GM10248 (cell line): ENCODE measurements around the gene COQ2.

Experiments used
- CTCF ChIA-PET: fragments of 300-600 bp; sonication (Branson Sonifier 250); formaldehyde crosslinking; extraction: SDS; loops from one replicate; lab custom pipeline; 2021; ENCODE audit warnings: antibody characterized with exemption; lab: Yijun Ruan, JAX
- POLR2A ChIA-PET: fragments of 350-650 bp; sonication (Branson Sonifier 250); formaldehyde crosslinking; extraction: SDS; loops from one replicate; lab custom pipeline; 2020; ENCODE audit warnings: antibody characterized with exemption; lab: Yijun Ruan, JAX
- DNase-seq: peaks from one replicate; pipeline ENCODE4 v3.0.0; 2012; ENCODE audit errors: extremely low spot score
- TF ChIP-seq, protein P1 (sequence below): IDR thresholded peaks from 2 replicates; pipeline ENCODE4 v1.5.1; 2012; ENCODE audit warnings: mild to moderate bottlenecking, low read depth; ENCODE audit errors: extremely low read depth, missing control alignments, control extremely low read depth

The COQ2 gene

DNA sequence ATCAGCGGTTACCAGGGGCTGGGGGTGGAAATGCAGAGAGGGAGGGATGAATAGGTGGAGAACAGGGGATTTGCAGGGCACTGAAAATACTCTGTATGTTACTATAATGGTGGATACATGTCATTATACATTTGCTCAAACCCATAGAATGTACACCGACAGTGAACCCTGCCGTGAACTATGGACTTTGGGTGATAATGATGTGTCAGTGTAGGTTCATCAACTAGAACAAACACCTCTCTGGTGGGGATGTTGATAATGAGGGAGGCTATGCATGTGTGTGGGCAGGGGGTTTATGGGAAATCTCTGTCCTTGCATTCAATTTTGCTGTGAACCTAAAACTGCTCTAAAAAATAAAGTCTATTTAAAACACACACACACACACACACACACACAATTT lies 38.5 kb upstream of the COQ2 start:
- no peak for DNase-seq
- ChIA-PET POLR2A (no interaction called here), CTCF (no interaction called here)
- TF ChIP-seq, protein P1, sequence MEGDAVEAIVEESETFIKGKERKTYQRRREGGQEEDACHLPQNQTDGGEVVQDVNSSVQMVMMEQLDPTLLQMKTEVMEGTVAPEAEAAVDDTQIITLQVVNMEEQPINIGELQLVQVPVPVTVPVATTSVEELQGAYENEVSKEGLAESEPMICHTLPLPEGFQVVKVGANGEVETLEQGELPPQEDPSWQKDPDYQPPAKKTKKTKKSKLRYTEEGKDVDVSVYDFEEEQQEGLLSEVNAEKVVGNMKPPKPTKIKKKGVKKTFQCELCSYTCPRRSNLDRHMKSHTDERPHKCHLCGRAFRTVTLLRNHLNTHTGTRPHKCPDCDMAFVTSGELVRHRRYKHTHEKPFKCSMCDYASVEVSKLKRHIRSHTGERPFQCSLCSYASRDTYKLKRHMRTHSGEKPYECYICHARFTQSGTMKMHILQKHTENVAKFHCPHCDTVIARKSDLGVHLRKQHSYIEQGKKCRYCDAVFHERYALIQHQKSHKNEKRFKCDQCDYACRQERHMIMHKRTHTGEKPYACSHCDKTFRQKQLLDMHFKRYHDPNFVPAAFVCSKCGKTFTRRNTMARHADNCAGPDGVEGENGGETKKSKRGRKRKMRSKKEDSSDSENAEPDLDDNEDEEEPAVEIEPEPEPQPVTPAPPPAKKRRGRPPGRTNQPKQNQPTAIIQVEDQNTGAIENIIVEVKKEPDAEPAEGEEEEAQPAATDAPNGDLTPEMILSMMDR: no peak

DNA sequence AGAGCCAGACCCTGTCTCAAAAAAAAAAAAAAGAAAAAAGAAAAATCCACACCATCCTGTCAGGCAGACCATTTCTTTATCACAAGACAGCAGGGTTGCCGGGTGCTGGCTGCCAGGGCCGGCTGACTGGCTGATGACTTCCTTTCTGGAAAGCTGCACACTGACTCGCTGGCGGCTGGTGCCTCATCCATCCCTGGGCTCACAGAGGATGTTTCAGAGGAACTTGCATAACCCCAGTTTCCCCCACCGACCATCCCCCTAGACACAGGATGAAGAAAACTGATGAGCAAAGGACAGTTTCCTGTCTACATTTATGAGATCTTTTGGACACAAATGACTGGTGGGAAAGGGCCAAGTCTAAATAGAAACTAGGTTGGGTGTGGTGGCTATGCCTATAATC lies 36.0 kb upstream of the COQ2 start:
- ChIA-PET POLR2A (no interaction called here), CTCF (interaction anchor here (1.3 kb wide), 1 partner anchor 42 kb away, joined by 3 read pairs; no protein-coding TSS in a partner anchor)
- TF ChIP-seq, protein P1: no peak
- DNase-seq: no peak

DNA sequence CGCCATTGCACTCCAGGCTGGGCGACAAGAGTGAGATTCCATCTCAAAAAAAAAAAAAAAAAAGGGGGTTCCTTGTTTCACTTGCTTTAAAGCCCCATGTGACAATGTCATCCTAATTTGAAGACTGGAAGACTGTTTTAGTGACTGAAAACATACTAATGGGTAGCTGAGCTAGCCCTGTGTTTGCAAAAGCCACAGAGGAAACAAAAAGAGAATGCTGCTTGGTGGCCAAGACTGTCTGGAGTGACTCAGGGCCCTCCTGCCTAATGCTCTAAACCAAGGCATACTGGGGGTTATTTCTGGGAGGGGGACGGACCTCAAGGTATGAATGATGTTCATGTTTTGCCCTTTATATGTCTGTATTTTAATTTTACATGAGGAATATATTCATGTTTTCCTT lies 34.1 kb upstream of the COQ2 start:
- CTCF ChIA-PET: no interaction called here
- DNase-seq: no peak
- POLR2A ChIA-PET: no interaction called here
- TF ChIP-seq, protein P1: no peak

DNA sequence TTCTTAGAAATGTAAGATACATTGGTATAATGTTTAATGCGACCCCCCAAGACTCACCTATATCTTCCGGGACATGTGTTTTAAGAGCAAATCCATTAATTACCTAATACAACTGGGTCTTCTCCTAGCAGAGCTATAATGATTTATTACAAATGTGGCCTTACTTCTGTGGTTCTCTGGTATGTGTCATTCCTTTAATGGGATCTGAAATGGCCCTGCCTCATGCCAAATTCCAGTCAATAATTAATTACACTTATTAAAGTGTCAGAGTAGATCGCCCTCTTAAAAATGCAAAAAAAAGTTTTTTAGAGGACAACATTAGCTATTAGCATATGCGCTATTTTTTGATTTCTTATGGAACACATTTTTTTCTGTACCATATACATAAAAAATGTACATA lies 33.1 kb upstream of the COQ2 start:
- CTCF ChIA-PET: interaction anchor here (1.0 kb wide), 1 partner anchor 14 kb away, joined by 3 read pairs; no protein-coding TSS in a partner anchor
- POLR2A ChIA-PET: no interaction called here
- no peak for DNase-seq
- TF ChIP-seq, protein P1: no peak

DNA sequence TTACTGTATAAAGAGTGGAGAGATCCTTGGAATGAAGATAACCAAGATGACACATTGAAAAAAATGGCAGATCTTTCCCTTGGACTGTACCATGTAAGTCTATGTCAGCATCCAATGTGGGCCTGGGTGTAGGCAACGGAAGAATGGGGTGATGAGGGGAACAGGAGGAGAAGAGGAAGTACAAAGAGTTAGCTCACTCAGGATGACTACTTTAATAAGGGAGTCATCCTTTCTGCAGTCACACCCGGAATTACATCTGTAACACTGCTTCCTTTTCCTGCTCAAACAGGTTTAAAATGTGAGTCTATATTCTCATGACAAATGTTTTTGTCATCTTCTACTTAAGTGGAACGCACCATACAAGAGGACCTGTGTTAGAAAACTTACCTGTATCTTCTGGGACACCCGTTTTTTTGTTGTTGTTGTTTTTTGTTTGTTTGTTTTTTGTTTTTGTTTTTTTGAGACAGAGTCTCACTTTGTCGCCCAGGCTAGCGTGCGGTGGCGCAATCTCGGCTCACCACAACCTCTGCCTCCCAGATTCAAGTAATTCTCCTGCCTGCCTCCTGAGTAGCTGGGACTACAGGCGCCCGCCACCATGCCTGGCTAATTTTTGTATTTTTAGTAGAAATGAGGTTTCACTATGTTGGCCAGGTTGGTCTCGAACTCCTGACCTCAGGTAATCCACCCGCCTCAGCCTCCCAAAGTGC lies 32.0 kb upstream of the COQ2 start:
- POLR2A ChIA-PET: no interaction called here
- TF ChIP-seq, protein P1: no peak
- DNase-seq: no peak
- CTCF ChIA-PET: no interaction called here

DNA sequence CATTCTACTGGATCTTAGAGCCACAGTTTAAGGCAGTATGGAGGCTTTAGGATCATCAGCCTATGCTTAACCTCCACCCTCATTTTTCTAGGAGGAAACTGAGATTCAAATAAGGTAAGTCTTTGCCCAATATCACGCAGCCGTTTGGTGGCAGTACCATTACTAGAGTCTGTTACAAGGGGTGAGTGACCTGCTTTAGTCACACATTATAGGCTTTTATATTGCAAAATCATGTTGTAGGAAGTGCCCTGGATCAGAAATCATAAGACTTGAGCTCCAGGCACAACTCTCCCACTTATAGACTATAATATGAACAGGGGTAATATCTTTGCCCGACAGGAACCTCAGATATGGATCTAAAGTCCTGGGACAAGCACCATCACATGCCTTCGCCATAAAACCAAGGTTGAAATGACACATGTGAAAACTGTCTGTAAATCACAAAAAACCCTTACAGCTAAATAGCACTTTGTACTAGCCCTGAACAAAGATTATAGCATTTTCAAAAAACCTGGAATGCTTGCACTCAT lies 30.8 kb upstream of the COQ2 start:
- CTCF ChIA-PET: no interaction called here
- no peak for DNase-seq
- POLR2A ChIA-PET: no interaction called here
- TF ChIP-seq, protein P1: no peak

DNA sequence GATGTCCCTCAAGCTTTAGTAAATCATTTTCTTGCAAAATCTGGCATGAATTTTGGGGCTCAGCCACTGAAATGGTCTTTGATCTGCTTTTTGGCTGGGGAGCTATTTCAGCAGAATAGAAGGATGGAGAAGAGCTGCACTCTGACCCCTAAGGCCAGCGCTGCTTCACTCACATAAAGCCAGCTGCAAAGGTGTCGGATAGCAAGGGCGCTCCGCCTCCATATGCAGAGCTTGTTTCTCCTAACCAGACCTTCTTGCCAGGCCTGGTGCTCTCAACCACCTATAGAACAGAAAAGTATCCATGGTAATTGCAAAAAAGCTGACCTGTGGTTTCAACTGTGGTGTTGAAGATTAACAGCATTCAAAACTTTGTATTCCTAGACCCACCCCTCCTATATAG lies 24.1 kb upstream of the COQ2 start:
- no peak for DNase-seq
- TF ChIP-seq, protein P1: no peak
- CTCF ChIA-PET: interaction anchor here (1.2 kb wide), 1 partner anchor 25 kb away, joined by 3 read pairs; the partner anchor contains the start of gene COQ2
- POLR2A ChIA-PET: no interaction called here
